ENCODE results near the gene OR6C70. TPM values are rescaled to one million over a fixed set of nuclear protein-coding genes. Genes with fewer than 3 reads are reported as not detected.

Gene OR6C70
- total RNA-seq, 1 experiment from 2014 or later: not detected

GRCh38 chr12:55425954-55426353 is 44.0 kb downstream of the OR6C70 start, which contains the start of gene OR6C76:
OR6C76 (plus strand) TSS chr12:55426254; CDS start chr12:55426254, 0 bp downstream.
- H3K36me3 Mint-ChIP-seq (ENCODE audit: insufficient read depth, unreplicated experiment): no peaks in the 10 kb centered on the region
- TF ChIP-seq, protein P1, sequence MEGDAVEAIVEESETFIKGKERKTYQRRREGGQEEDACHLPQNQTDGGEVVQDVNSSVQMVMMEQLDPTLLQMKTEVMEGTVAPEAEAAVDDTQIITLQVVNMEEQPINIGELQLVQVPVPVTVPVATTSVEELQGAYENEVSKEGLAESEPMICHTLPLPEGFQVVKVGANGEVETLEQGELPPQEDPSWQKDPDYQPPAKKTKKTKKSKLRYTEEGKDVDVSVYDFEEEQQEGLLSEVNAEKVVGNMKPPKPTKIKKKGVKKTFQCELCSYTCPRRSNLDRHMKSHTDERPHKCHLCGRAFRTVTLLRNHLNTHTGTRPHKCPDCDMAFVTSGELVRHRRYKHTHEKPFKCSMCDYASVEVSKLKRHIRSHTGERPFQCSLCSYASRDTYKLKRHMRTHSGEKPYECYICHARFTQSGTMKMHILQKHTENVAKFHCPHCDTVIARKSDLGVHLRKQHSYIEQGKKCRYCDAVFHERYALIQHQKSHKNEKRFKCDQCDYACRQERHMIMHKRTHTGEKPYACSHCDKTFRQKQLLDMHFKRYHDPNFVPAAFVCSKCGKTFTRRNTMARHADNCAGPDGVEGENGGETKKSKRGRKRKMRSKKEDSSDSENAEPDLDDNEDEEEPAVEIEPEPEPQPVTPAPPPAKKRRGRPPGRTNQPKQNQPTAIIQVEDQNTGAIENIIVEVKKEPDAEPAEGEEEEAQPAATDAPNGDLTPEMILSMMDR (IDR thresholded peaks at IDR 0.05; ENCODE audit: unreplicated experiment): no peak
- H3K27ac Mint-ChIP-seq (ENCODE audit: unreplicated experiment): no peak within 1 kb of the TSS
- no peak within 1 kb of the TSS for H3K4me3 Mint-ChIP-seq (ENCODE audit: low read depth, unreplicated experiment)
- no peaks in the 10 kb centered on the region for H3K27me3 Mint-ChIP-seq (ENCODE audit: unreplicated experiment)
- intact Hi-C loops (cut with micrococcal nuclease; ENCODE audit: unreplicated experiment): no loop called here
- no TSS peak for BruUV-seq (replicated peaks)
- no peaks in the 10 kb centered on the region for H3K9me3 Mint-ChIP-seq (ENCODE audit: low read depth, unreplicated experiment)
- CTCF ChIA-PET: no interaction called here
- DNase-seq: no peak
- no peaks in the 10 kb centered on the region for H3K4me1 Mint-ChIP-seq (ENCODE audit: low read depth, unreplicated experiment)

DNA sequence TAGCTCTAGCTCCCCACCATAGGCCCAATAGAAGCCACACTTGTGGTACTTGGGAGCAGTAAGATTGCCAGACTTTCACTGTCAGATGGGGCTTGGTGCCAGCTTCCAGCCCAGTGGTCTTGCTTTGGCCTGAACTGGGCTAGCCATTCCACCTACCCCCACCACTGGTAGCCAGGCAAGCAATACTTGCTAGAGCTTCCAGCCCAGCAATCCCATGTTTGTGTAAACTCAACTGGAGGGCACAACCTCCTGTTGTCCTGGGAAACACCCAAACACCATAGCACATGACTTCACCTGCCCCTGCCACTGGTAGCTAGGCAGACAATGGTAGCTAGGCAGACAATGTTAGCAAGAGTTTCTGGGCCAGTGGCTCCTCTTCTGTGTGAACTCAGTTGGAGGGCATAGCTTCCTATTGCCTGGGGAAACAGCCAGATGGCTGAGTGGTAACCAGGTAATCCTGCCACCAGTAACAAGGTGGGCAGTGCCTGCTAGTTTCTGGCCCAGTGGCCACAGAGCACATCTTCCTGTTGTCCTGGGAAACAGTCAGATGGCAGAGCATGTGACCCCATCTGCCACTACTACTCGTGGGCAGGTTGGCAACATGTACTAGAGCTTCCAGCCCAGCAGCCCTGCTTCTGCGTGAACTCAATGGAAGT is 49.5 kb downstream of the OR6C70 start:
- Mint-ChIP-seq H3K4me3 (ENCODE audit: low read depth, unreplicated experiment) (no peak overlapping the region), H3K36me3 (ENCODE audit: insufficient read depth, unreplicated experiment) (no peaks in the 10 kb centered on the region), H3K9me3 (ENCODE audit: low read depth, unreplicated experiment) (no peaks in the 10 kb centered on the region), H3K4me1 (ENCODE audit: low read depth, unreplicated experiment) (no peaks in the 10 kb centered on the region), H3K27me3 (ENCODE audit: unreplicated experiment) (peaks cover 11% of the 10 kb centered on the region), H3K27ac (ENCODE audit: unreplicated experiment) (no peak overlapping the region)
- DNase-seq: no peak
- intact Hi-C loops (cut with micrococcal nuclease; ENCODE audit: unreplicated experiment): no loop called here
- BruUV-seq (replicated peaks): no TSS peak
- CTCF ChIA-PET: no interaction called here
- TF ChIP-seq, protein P1 (IDR thresholded peaks at IDR 0.05; ENCODE audit: unreplicated experiment): no peak

Other genes starting within 250 kb of the OR6C70 start
- not detected in 2 replicates for gene OR10A7, start 249.1 kb downstream of the OR6C70 start, total RNA-seq (2022)
- gene OR6C74, start 225.5 kb downstream of the OR6C70 start, total RNA-seq (2022): not detected in 2 replicates
- gene OR6C6, start 173.6 kb downstream of the OR6C70 start, total RNA-seq (2022): not detected in 2 replicates
- gene OR6C1, start 155.8 kb downstream of the OR6C70 start, total RNA-seq (2022): not detected in 2 replicates
- not detected in 2 replicates for gene OR6C3, start 139.4 kb downstream of the OR6C70 start, total RNA-seq (2022)
- not detected in 2 replicates for gene OR6C75, start 107.2 kb downstream of the OR6C70 start, total RNA-seq (2022)
- gene OR6C65, start 69.6 kb downstream of the OR6C70 start, total RNA-seq (2022): not detected in 2 replicates
- not detected in 2 replicates for gene OR6C76, start 43.9 kb downstream of the OR6C70 start, total RNA-seq (2022)
- not detected in 2 replicates for gene OR6C2, start 26.1 kb downstream of the OR6C70 start, total RNA-seq (2022)
- not detected in 2 replicates for gene OR6C68, start 22.2 kb upstream of the OR6C70 start, total RNA-seq (2022)
- not detected in 2 replicates for gene OR6C4, start 79.5 kb upstream of the OR6C70 start, total RNA-seq (2022)
- not detected in 2 replicates for gene OR2AP1, start 102.3 kb upstream of the OR6C70 start, total RNA-seq (2022)
- not detected in 2 replicates for gene OR10P1, start 166.8 kb upstream of the OR6C70 start, total RNA-seq (2022)
- 5.9 and 6.3 TPM in 2 replicates for gene ITGA7, start 237.8 kb upstream of the OR6C70 start, total RNA-seq (2022)
- 71.0 and 89.4 TPM in 2 replicates for gene BLOC1S1, start 245.9 kb upstream of the OR6C70 start, total RNA-seq (2022)

Measured in Calu3 (cell line).